ENCODE data around the gene ROR1. TPM values are rescaled to one million over a fixed set of nuclear protein-coding genes. Genes with fewer than 3 reads are reported as not detected.

The ROR1 gene
- total and polyA plus RNA-seq, 9 of the 15 experiments (the other 6 are each of a cell fraction or from before 2014, with no cell fraction given): 0.02 TPM; not detected in 8

- in situ Hi-C loops (cut with MboI): no loop called here
- ChIA-PET POLR2A (no interaction called here), CTCF (ENCODE audit: low intra/inter-chr PET ratio) (no interaction called here)
- 0% methylated on average over 1 of the region's 1 CpG for WGBS (ENCODE audit: insufficient coverage, low coverage, missing lambda C conversion rate)
- H3K79me2 ChIP-seq (ENCODE audit: control insufficient read depth, insufficient read depth, low read length): no peaks in the 10 kb centered on the region
- H3K4me2 ChIP-seq (ENCODE audit: insufficient read depth, low read length): no peak overlapping the region
- no peak overlapping the region for H2AFZ ChIP-seq (ENCODE audit: low read depth, low read length)
- H3K9me3 ChIP-seq (replicated peaks; ENCODE audit: control insufficient read depth, insufficient read depth, low read depth, low read length): no peaks in the 10 kb centered on the region
- no peak for DNase-seq (ENCODE audit: extremely low read depth in 1 of 4, low spot score in 3 of 4)
- H3K4me3 ChIP-seq: no peak overlapping the region
- no peaks in the 10 kb centered on the region for H3K27me3 ChIP-seq (ENCODE audit: control insufficient read depth in 2 of 2, insufficient read depth in 2 of 2, low read length in 2 of 2)
- FAIRE-seq: no peak
- H3K9ac ChIP-seq (ENCODE audit: insufficient read depth in 1 of 2, low read depth in 2 of 2, low read length in 2 of 2): no peak overlapping the region
- H3K27ac ChIP-seq (ENCODE audit: extremely low read depth, low read depth, low read length): no peak overlapping the region
- H3K36me3 ChIP-seq (ENCODE audit: control insufficient read depth, insufficient read depth, low read length): no peaks in the 10 kb centered on the region
- ATAC-seq: no peak
- intact Hi-C loops (cut with micrococcal nuclease): no loop called here
- no peaks in the 10 kb centered on the region for H3K9me1 ChIP-seq (ENCODE audit: control insufficient read depth, insufficient read depth, low read length)
- H4K20me1 ChIP-seq (replicated peaks; ENCODE audit: control insufficient read depth, insufficient read depth, low read length): no peaks in the 10 kb centered on the region
- no TSS peak for BruUV-seq (replicated peaks)
- no peaks in the 10 kb centered on the region for H3K4me1 ChIP-seq (replicated peaks in 1 of 2; ENCODE audit: control insufficient read depth in 2 of 2, insufficient read depth in 2 of 2, low read length in 2 of 2)
- TF ChIP-seq GABPA (tag; conservative IDR thresholded peaks at IDR 0.05; ENCODE audit: low read depth) (no peak), ZBTB49 (CRISPR knock-in tag; IDR thresholded peaks at IDR 0.05; ENCODE audit: borderline replicate concordance) (no peak), MIER1 (IDR thresholded peaks at IDR 0.05; ENCODE audit: low read depth) (no peak)
Measured at GRCh38 chr1:63855942-63856341, 82.1 kb downstream of the ROR1 start.

- H2AFZ ChIP-seq (ENCODE audit: low read depth, low read length): no peak overlapping the region
- intact Hi-C loops (cut with micrococcal nuclease): no loop called here
- no peaks in the 10 kb centered on the region for H3K27me3 ChIP-seq (ENCODE audit: control insufficient read depth in 2 of 2, insufficient read depth in 2 of 2, low read length in 2 of 2)
- in situ Hi-C loops (cut with MboI): no loop called here
- H3K9me3 ChIP-seq (replicated peaks; ENCODE audit: control insufficient read depth, insufficient read depth, low read depth, low read length): no peaks in the 10 kb centered on the region
- ChIA-PET CTCF (ENCODE audit: low intra/inter-chr PET ratio) (no interaction called here), POLR2A (interaction anchor here (0.6 kb wide), 1 partner anchor 1416 kb away, joined by 5 read pairs; no protein-coding TSS in a partner anchor)
- H3K4me1 ChIP-seq (replicated peaks in 1 of 2; ENCODE audit: control insufficient read depth in 2 of 2, insufficient read depth in 2 of 2, low read length in 2 of 2): no peaks in the 10 kb centered on the region
- DNase-seq (ENCODE audit: extremely low read depth in 1 of 4, low spot score in 3 of 4) (no peak), FAIRE-seq (no peak), ATAC-seq (no peak)
- no peaks in the 10 kb centered on the region for H3K79me2 ChIP-seq (ENCODE audit: control insufficient read depth, insufficient read depth, low read length)
- no peak overlapping the region for H3K4me3 ChIP-seq
- no peak overlapping the region for H3K27ac ChIP-seq (ENCODE audit: extremely low read depth, low read depth, low read length)
- no peaks in the 10 kb centered on the region for H4K20me1 ChIP-seq (replicated peaks; ENCODE audit: control insufficient read depth, insufficient read depth, low read length)
- H3K9me1 ChIP-seq (ENCODE audit: control insufficient read depth, insufficient read depth, low read length): no peaks in the 10 kb centered on the region
- H3K9ac ChIP-seq (ENCODE audit: insufficient read depth in 1 of 2, low read depth in 2 of 2, low read length in 2 of 2): no peak overlapping the region
- no peaks in the 10 kb centered on the region for H3K36me3 ChIP-seq (ENCODE audit: control insufficient read depth, insufficient read depth, low read length)
- H3K4me2 ChIP-seq (ENCODE audit: insufficient read depth, low read length): no peak overlapping the region
- 0% methylated on average over 4 of the region's 4 CpGs for WGBS (ENCODE audit: insufficient coverage, low coverage, missing lambda C conversion rate)
- BruUV-seq (replicated peaks): no TSS peak
- TF ChIP-seq RNF219 (CRISPR knock-in tag; IDR thresholded peaks at IDR 0.05) (no peak), PBX2 (CRISPR knock-in tag; IDR thresholded peaks at IDR 0.05; ENCODE audit: low read depth) (no peak), PBX2 (tag; conservative IDR thresholded peaks at IDR 0.05; ENCODE audit: low read depth) (no peak), SNRNP70 (optimal IDR thresholded peaks at IDR 0.05; ENCODE audit: low read depth, low read length) (no peak)
Measured at GRCh38 chr1:63856924-63857323, 83.1 kb downstream of the ROR1 start.
